SK-N-SH treated with all-trans-retinoic acid at 6 μM for 48 hours (cell line): ENCODE results near the gene TTC38.

Experiments used
- ATAC-seq: fragments of 200-7000 bp; cut with Tn5 transposase; 3 replicates; pipeline ENCODE4 v1.9.1; 2020; ENCODE audit warnings: mild to moderate bottlenecking, moderate library complexity
- ARNTL ChIP-seq: fragments of 450-650 bp; formaldehyde crosslinking; IDR thresholded peaks from 2 replicates; pipeline ENCODE4 v1.5.0; 2020; ENCODE audit warnings: low read depth, mild to moderate bottlenecking, moderate library complexity, borderline replicate concordance
- CSDC2 ChIP-seq: fragments of 250-450 bp; sonication (Bioruptor Pico); IDR thresholded peaks from 2 replicates; pipeline ENCODE4 v1.5.0; 2020; ENCODE audit warnings: mild to moderate bottlenecking, moderate library complexity
- ESRRG ChIP-seq: fragments of 250-450 bp; sonication (Bioruptor Pico); IDR thresholded peaks from 2 replicates; pipeline ENCODE4 v1.6.1; 2021; ENCODE audit warnings: mild to moderate bottlenecking
- GLIS3 ChIP-seq: fragments of 250-450 bp; sonication (Bioruptor Pico); IDR thresholded peaks from 2 replicates; pipeline ENCODE4 v1.5.0; 2020; ENCODE audit warnings: mild to moderate bottlenecking, moderate library complexity
- ISL1 ChIP-seq: fragments of 250-450 bp; sonication (Bioruptor Pico); IDR thresholded peaks from 2 replicates; pipeline ENCODE4 v2.1.2; 2022; ENCODE audit warnings: mild to moderate bottlenecking, moderate library complexity
- OSR1 ChIP-seq: fragments of 250-450 bp; sonication (Bioruptor Pico); IDR thresholded peaks from 2 replicates; pipeline ENCODE4 v1.8.0; 2022; ENCODE audit warnings: moderate library complexity, mild to moderate bottlenecking, inconsistent platforms
- PPARA ChIP-seq: fragments of 250-450 bp; sonication (Bioruptor Pico); IDR thresholded peaks from 2 replicates; pipeline ENCODE4 v1.5.0; 2020; ENCODE audit warnings: mild to moderate bottlenecking, borderline replicate concordance
- RARB ChIP-seq: fragments of 250-450 bp; sonication (Bioruptor Pico); IDR thresholded peaks from 2 replicates; pipeline ENCODE4 v1.8.0; 2021; ENCODE audit warnings: mild to moderate bottlenecking, moderate library complexity
- SNAI2 ChIP-seq: fragments of 250-450 bp; sonication (Bioruptor Pico); IDR thresholded peaks from 2 replicates; pipeline ENCODE4 v1.5.0; 2020; ENCODE audit warnings: mild to moderate bottlenecking, moderate library complexity
- TSHZ2 ChIP-seq: fragments of 250-450 bp; sonication (Bioruptor Pico); IDR thresholded peaks from 2 replicates; pipeline ENCODE4 v1.5.0; 2020; ENCODE audit warnings: mild to moderate bottlenecking, moderate library complexity
- ZC3H10 ChIP-seq: fragments of 250-450 bp; sonication (Bioruptor Pico); IDR thresholded peaks from 2 replicates; pipeline ENCODE4 v1.5.1; 2021; ENCODE audit warnings: mild to moderate bottlenecking, moderate library complexity
- ZFP3 ChIP-seq: fragments of 250-450 bp; sonication (Bioruptor Pico); IDR thresholded peaks from 2 replicates; pipeline ENCODE4 v1.5.0; 2020; ENCODE audit warnings: mild to moderate bottlenecking, moderate library complexity
- ZFP30 ChIP-seq: fragments of 450-650 bp; formaldehyde crosslinking; IDR thresholded peaks from 2 replicates; pipeline ENCODE4 v1.5.0; 2022; ENCODE audit warnings: mild to moderate bottlenecking, moderate library complexity
- ZNF565 ChIP-seq: fragments of 450-650 bp; formaldehyde crosslinking; conservative IDR thresholded peaks from 2 replicates; pipeline ENCODE4 v1.5.0; 2020; ENCODE audit warnings: low read depth, mild to moderate bottlenecking, moderate library complexity
- ZNF8 ChIP-seq: fragments of 450-650 bp; formaldehyde crosslinking; IDR thresholded peaks from 2 replicates; pipeline ENCODE4 v1.5.0; 2020; ENCODE audit warnings: mild to moderate bottlenecking, moderate library complexity
- TF ChIP-seq, protein P1 (sequence below): fragments of 250-450 bp; sonication (Bioruptor Pico); IDR thresholded peaks from 2 replicates; pipeline ENCODE4 v1.8.0; 2021; ENCODE audit warnings: low read depth, mild to moderate bottlenecking, moderate library complexity, borderline replicate concordance
- TF ChIP-seq, protein P2 (sequence below): fragments of 250-450 bp; sonication (Bioruptor Pico); IDR thresholded peaks from 2 replicates; pipeline ENCODE4 v1.8.0; 2020; ENCODE audit warnings: mild to moderate bottlenecking, moderate library complexity, borderline replicate concordance

The TTC38 gene

GRCh38 chr22:46276563-46276962 lies 8.8 kb downstream of the TTC38 start:
- TF ChIP-seq SNAI2 (CRISPR knock-in tag) (no peak), ZNF8 (CRISPR knock-in tag) (no peak), TSHZ2 (no peak)
- no peak for ATAC-seq

- TF ChIP-seq TSHZ2 (no peak), OSR1 (no peak), ZNF8 (CRISPR knock-in tag) (no peak), RARB (no peak), ZFP3 (CRISPR knock-in tag) (no peak), SNAI2 (CRISPR knock-in tag) (no peak), ESRRG (no peak), ZC3H10 (CRISPR knock-in tag) (no peak), ARNTL (CRISPR knock-in tag) (no peak), GLIS3 (no peak), ZFP30 (CRISPR knock-in tag) (no peak), PPARA (CRISPR knock-in tag) (no peak)
- TF ChIP-seq, protein P1, sequence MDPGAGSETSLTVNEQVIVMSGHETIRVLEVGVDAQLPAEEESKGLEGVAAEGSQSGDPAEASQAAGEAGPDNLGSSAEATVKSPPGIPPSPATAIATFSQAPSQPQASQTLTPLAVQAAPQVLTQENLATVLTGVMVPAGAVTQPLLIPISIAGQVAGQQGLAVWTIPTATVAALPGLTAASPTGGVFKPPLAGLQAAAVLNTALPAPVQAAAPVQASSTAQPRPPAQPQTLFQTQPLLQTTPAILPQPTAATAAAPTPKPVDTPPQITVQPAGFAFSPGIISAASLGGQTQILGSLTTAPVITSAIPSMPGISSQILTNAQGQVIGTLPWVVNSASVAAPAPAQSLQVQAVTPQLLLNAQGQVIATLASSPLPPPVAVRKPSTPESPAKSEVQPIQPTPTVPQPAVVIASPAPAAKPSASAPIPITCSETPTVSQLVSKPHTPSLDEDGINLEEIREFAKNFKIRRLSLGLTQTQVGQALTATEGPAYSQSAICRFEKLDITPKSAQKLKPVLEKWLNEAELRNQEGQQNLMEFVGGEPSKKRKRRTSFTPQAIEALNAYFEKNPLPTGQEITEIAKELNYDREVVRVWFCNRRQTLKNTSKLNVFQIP (CRISPR knock-in tag): no peak
- TF ChIP-seq, protein P2, sequence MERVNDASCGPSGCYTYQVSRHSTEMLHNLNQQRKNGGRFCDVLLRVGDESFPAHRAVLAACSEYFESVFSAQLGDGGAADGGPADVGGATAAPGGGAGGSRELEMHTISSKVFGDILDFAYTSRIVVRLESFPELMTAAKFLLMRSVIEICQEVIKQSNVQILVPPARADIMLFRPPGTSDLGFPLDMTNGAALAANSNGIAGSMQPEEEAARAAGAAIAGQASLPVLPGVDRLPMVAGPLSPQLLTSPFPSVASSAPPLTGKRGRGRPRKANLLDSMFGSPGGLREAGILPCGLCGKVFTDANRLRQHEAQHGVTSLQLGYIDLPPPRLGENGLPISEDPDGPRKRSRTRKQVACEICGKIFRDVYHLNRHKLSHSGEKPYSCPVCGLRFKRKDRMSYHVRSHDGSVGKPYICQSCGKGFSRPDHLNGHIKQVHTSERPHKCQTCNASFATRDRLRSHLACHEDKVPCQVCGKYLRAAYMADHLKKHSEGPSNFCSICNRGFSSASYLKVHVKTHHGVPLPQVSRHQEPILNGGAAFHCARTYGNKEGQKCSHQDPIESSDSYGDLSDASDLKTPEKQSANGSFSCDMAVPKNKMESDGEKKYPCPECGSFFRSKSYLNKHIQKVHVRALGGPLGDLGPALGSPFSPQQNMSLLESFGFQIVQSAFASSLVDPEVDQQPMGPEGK: no peak
- no peak for ATAC-seq
These were observed 11.1 kb downstream of the TTC38 start for GRCh38 chr22:46278656-46279645.

DNA sequence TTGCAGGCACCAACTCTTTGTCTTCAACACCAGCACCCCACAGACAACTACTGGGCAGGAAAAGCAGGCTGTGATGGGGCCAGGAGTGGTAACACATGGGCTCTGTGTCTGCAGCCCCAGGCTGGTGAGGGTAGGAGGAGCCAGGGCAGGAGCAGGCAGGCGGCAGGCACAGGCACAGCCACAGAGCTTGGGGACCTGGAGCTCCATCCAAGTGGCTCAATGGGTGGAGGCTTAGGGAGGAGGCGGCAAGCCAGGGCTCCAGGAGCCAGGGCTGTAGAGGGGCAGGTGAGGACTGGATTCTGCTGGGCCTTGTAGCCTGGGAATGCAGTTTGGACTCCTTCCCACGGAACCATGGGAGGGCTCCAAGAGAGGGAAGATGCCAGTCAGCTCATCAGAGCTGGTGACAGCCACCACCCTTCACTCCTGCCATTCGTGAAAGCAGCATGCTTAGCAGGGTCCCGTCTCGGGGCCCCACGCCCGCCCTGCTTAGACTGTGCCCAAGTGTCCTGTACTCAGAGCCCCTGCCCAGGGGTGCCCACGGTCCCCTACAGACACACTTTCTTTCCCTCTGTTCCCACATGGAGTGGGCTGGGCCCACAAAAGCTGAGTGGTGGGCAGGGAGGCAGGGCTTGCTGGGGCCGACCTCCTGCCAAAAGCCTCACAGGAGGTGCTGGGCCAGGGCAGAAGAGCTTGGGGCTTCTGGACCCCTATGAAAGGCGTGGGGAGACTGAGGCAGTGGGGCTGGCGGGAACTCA lies 12.4 kb downstream of the TTC38 start:
- TF ChIP-seq TSHZ2 (no peak), ARNTL (CRISPR knock-in tag) (no peak), ESRRG (no peak), ZNF8 (CRISPR knock-in tag) (no peak), CSDC2 (no peak), ISL1 (CRISPR knock-in tag) (no peak), PPARA (CRISPR knock-in tag) (no peak), ZNF565 (no peak), ZFP3 (CRISPR knock-in tag) (no peak), SNAI2 (CRISPR knock-in tag) (no peak)

More for the DNA sequence above, 12.4 kb downstream of the TTC38 start:
- ATAC-seq: no peak
